ENCODE measurements around the gene PTK7. TPM values are rescaled to one million over a fixed set of nuclear protein-coding genes. Genes with fewer than 3 reads are reported as not detected.
"Not testable (repeated sequence)": the region's sequence is repeated elsewhere in the genome, so short reads cannot be mapped to it uniquely, and the experiment has no call there.

The PTK7 gene
- total and polyA plus RNA-seq, 9 donors = 44.4 to 167 (median 84.8) TPM

DNA sequence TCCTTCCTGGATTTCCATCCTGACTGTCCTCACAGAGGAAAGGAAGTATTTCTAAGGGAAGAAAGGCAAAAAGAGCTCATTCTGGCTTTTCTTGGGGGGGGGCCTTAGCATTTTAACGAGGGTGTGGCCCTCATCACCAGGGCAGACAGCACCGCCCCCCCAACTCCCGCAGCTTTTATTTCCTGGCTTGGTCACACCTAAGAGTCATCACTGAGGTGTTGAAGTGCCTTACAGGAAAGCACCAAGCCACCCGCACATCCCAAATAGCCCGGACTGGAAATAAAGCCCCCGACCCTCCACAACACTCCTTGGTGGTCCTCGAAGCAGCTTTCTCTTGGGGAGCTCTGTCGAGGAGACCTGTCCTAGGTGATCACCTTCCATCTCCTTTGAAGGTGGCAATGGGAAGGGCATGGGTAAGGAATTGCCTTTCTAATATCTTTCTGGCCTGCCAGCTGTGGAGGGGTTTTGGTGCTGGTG lies 1.3 kb downstream of the PTK7 start:
- Histone ChIP-seq H3K9me3 (no peaks in the 10 kb centered on the region), H3K36me3 (no peaks in the 10 kb centered on the region), H3K27ac (peak overlapping the region in 1 of 2 donors; percentile 66), H3K4me1 (ENCODE audit: insufficient read depth) (peaks cover 17% of the 10 kb centered on the region), H3K27me3 (no peaks in the 10 kb centered on the region), H3K4me3 (peak overlapping the region; percentile 68)
- no peak for DNase-seq
- 5 to 11% (median 10%) methylated on average over 8 of the region's 8 CpGs for WGBS, 3 donors
- TF ChIP-seq EP300 (IDR thresholded peaks at IDR 0.05) (no peak), POLR2A (IDR thresholded peaks at IDR 0.05) (no peak)
- TF ChIP-seq, protein P1, sequence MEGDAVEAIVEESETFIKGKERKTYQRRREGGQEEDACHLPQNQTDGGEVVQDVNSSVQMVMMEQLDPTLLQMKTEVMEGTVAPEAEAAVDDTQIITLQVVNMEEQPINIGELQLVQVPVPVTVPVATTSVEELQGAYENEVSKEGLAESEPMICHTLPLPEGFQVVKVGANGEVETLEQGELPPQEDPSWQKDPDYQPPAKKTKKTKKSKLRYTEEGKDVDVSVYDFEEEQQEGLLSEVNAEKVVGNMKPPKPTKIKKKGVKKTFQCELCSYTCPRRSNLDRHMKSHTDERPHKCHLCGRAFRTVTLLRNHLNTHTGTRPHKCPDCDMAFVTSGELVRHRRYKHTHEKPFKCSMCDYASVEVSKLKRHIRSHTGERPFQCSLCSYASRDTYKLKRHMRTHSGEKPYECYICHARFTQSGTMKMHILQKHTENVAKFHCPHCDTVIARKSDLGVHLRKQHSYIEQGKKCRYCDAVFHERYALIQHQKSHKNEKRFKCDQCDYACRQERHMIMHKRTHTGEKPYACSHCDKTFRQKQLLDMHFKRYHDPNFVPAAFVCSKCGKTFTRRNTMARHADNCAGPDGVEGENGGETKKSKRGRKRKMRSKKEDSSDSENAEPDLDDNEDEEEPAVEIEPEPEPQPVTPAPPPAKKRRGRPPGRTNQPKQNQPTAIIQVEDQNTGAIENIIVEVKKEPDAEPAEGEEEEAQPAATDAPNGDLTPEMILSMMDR (IDR thresholded peaks at IDR 0.05) = no peak
- intact Hi-C loops (cut with DNase I) = loop anchor here in 2 of 4 donors (5.0 to 10.0 kb wide), 2 partner anchors 45 to 47 kb away; no protein-coding TSS in a partner anchor

GRCh38 chr6:43077981-43078511 lies 1.9 kb downstream of the PTK7 start:
- Histone ChIP-seq H3K27ac (no peak overlapping the region), H3K9me3 (no peaks in the 10 kb centered on the region), H3K27me3 (no peaks in the 10 kb centered on the region), H3K4me1 (ENCODE audit: insufficient read depth) (peaks cover 18% of the 10 kb centered on the region), H3K4me3 (peak overlapping the region; percentile 68), H3K36me3 (no peaks in the 10 kb centered on the region)
- DNase-seq = no peak
- TF ChIP-seq, protein P1 (IDR thresholded peaks at IDR 0.05) = no peak
- TF ChIP-seq EP300 (IDR thresholded peaks at IDR 0.05) (no peak), POLR2A (IDR thresholded peaks at IDR 0.05) (no peak)
- intact Hi-C loops (cut with DNase I) = loop anchor here in 2 of 4 donors (5.0 to 10.0 kb wide), 2 partner anchors 44 to 47 kb away; no protein-coding TSS in a partner anchor
- 43 to 51% (median 49%) methylated on average over 6 of the region's 6 CpGs for WGBS, 3 donors

DNA sequence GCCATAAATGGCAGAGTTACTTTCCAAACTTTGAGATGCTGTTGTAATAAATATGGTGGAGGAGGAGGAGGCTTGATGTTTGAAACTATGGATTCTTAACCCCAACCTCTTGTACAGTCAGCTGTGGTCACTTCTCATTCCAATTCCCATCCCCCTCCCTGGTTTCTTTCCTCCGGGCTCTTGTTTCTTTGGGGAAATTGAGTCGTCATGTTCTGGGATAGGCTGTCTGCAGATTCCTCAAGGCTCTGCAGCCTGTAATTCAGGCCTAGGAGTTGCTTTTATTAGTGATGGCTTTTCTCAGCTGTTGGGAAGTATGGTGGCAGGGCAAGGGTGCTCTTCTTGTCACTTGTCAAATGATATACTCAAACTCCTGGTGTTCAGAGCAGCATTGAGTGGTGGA lies 2.6 kb downstream of the PTK7 start:
- Histone ChIP-seq H3K36me3 (no peaks in the 10 kb centered on the region), H3K27me3 (no peaks in the 10 kb centered on the region), H3K9me3 (no peaks in the 10 kb centered on the region), H3K4me1 (ENCODE audit: insufficient read depth) (peaks cover 23% of the 10 kb centered on the region), H3K27ac (no peak overlapping the region), H3K4me3 (no peak overlapping the region)
- intact Hi-C loops (cut with DNase I) = loop anchor here in 2 of 4 donors (5.0 to 10.0 kb wide), 2 partner anchors 44 to 46 kb away; no protein-coding TSS in a partner anchor
- 44 to 51% (median 50%) methylated on average over 2 of the region's 2 CpGs for WGBS, 3 donors
- no peak for DNase-seq
- no peak for TF ChIP-seq POLR2A (IDR thresholded peaks at IDR 0.05)

DNA sequence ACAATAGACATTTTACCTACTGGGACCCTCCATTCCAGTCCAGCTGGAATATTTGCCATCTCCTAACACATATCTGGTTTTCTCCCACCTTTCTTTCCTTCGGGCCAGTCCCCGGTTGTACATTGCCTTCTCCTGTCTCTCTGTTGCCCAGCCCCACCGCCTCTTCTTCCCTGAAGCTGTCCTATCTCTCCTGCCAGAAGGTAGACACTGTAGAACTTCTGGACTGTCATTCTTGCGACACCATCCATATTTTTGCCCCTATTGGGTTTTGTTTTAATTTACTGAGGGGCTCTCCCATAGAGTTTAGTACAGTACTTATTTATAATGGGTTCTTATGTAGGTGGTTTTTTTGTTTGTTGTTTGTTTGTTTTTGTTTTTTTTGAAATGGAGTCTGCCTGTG lies 4.9 kb downstream of the PTK7 start:
- TF ChIP-seq POLR2A (IDR thresholded peaks at IDR 0.05) = no peak
- TF ChIP-seq EP300 (IDR thresholded peaks at IDR 0.05) = no peak
- TF ChIP-seq, protein P1 (IDR thresholded peaks at IDR 0.05) = no peak
- H3K36me3 ChIP-seq = no peaks in the 10 kb centered on the region
- DNase-seq = peak in 1 of 5 donors; percentile 22
- no peaks in the 10 kb centered on the region for H3K27me3 ChIP-seq
- H3K4me3 ChIP-seq = no peak overlapping the region
- intact Hi-C loops (cut with DNase I) = no loop called here
- H3K9me3 ChIP-seq = no peaks in the 10 kb centered on the region
- no peak overlapping the region for H3K27ac ChIP-seq
- WGBS, 3 donors = 80 to 88% (median 87%) methylated on average over 4 of the region's 4 CpGs
- H3K4me1 ChIP-seq (ENCODE audit: insufficient read depth) = peaks cover 18% of the 10 kb centered on the region

GRCh38 chr6:43081922-43082321 lies 5.8 kb downstream of the PTK7 start:
- H3K27ac ChIP-seq = peak overlapping the region in 1 of 2 donors; percentile 10
- H3K9me3 ChIP-seq; H3K36me3 ChIP-seq; H3K27me3 ChIP-seq; H3K4me3 ChIP-seq; intact Hi-C loops (cut with DNase I): not testable (repeated sequence)
- peak in 1 of 5 donors; percentile 17 for DNase-seq
- 75 to 90% (median 79%) methylated on average over 9 of the region's 9 CpGs for WGBS, 3 donors
- H3K4me1 ChIP-seq (ENCODE audit: insufficient read depth) = peaks cover 18% of the 10 kb centered on the region
